HL-60 (cell line): ENCODE results near the gene LIME1.

ENCODE experiments used
- DNase-seq, 2 experiments: peaks; one replicate each; pipeline ENCODE4 v3.0.0-alpha.2; 2010 to 2020; ENCODE audit warnings: low read depth in 1 of 2, low spot score in 1 of 2
- H3K27ac ChIP-seq: fragments of 250-450 bp; sonication (Bioruptor Pico); replicated peaks from 2 replicates; pipeline ENCODE4 v1.5.1; 2020; ENCODE audit warnings: mild to moderate bottlenecking, moderate library complexity
- H3K27me3 ChIP-seq: fragments of 250-450 bp; sonication (Bioruptor Pico); 2 replicates; pipeline ENCODE4 v1.5.1; 2021; ENCODE audit warnings: mild to moderate bottlenecking, moderate library complexity; ENCODE audit not compliant: insufficient read depth, poor library complexity, severe bottlenecking
- H3K4me3 ChIP-seq: replicated peaks from 2 replicates; pipeline ENCODE4 v1.5.1; 2011; ENCODE audit warnings: mild to moderate bottlenecking, control low read depth, low read length; ENCODE audit not compliant: insufficient read depth
- GABPA ChIP-seq: IDR thresholded peaks from 2 replicates; pipeline ENCODE4 v1.6.1; 2012; ENCODE audit warnings: low read depth
- POLR2AphosphoS5 ChIP-seq: IDR thresholded peaks from 2 replicates; pipeline ENCODE4 v1.6.1; 2012; ENCODE audit warnings: low read depth
- SPI1 ChIP-seq: IDR thresholded peaks from 2 replicates; pipeline ENCODE4 v1.6.1; 2012; ENCODE audit warnings: low read depth, mild to moderate bottlenecking, borderline replicate concordance
- TF ChIP-seq, protein P1 (sequence below): IDR thresholded peaks from 2 replicates; pipeline ENCODE4 v1.6.1; 2012; ENCODE audit warnings: low read depth; ENCODE audit not compliant: insufficient replicate concordance
- TF ChIP-seq, protein P2 (sequence below): IDR thresholded peaks from one replicate; pipeline ENCODE4 v1.5.1; 2011; ENCODE audit warnings: low read length, control low read depth, inconsistent platforms; ENCODE audit not compliant: insufficient read depth

The LIME1 gene

DNA sequence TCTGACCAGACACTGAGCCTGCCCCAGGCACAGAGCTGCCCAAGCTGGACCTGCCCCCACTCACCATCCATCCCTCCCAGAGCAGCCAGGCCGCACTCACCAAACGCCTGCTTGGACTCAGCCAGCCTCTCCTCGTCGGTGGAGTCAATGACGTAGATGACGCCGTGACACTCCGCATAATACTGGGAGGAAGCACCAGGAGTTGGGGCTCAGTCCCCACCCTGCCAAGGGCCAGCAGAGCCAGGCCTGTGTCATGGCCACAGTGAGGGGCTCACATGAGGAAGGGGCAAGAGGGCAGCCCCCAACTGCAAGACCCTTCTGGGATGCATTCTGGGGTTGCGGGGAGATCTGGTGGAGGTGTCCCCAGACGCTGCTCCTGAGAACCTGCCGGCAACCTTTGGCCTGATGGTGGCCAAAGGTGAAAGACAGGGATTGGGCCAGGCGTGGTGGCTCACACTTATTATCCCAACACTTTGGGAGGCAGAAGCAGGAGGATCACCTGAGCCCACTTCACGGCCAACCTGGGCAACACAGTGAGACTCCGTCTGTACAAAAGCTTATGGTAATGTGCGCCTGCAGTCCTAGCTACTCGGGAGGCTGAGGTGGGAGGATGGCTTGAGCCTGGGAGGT, 34.3 kb upstream of the LIME1 start:
- no peak for DNase-seq
- no peaks in the 10 kb centered on the region for H3K27me3 ChIP-seq
- no peak overlapping the region for H3K4me3 ChIP-seq
- TF ChIP-seq POLR2AphosphoS5 (no peak), GABPA (no peak)
- no peak overlapping the region for H3K27ac ChIP-seq

DNA sequence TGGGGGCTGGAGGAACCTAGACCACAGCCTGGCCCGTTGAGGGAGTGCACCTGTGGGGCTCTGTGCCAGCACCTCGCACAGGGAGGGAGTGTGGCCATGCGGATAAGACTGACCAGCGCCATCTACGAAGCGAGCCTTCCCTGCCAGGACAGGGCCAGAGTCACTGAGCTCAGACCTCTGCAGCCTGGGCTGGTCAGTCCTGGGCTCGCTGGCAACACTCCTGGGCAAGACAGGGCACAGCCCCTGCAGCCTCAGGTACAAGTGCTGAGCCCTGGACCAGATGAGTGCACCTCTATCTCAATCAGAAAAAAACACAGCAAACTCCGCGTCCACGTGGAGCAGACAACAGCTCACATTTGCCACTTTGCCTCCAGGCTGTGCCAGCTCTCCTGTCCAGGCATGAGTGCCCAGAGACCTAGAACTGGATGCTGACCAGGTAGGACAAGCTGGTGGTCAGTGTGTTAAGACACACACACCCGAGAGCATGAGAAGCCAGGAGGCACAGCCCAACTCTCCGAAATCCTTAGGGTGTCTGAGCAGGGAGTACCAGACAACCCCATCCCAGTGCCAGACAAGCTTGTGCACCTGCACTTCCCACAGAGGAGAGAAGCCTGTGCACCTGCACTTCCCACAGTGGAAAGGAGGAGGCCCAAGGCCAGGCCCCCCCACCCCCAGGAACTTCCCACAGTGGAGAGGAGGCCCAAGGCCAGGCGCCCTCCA, 33.6 kb upstream of the LIME1 start:
- Histone ChIP-seq H3K27me3 (no peaks in the 10 kb centered on the region), H3K4me3 (no peak overlapping the region), H3K27ac (no peak overlapping the region)
- TF ChIP-seq, protein P1, sequence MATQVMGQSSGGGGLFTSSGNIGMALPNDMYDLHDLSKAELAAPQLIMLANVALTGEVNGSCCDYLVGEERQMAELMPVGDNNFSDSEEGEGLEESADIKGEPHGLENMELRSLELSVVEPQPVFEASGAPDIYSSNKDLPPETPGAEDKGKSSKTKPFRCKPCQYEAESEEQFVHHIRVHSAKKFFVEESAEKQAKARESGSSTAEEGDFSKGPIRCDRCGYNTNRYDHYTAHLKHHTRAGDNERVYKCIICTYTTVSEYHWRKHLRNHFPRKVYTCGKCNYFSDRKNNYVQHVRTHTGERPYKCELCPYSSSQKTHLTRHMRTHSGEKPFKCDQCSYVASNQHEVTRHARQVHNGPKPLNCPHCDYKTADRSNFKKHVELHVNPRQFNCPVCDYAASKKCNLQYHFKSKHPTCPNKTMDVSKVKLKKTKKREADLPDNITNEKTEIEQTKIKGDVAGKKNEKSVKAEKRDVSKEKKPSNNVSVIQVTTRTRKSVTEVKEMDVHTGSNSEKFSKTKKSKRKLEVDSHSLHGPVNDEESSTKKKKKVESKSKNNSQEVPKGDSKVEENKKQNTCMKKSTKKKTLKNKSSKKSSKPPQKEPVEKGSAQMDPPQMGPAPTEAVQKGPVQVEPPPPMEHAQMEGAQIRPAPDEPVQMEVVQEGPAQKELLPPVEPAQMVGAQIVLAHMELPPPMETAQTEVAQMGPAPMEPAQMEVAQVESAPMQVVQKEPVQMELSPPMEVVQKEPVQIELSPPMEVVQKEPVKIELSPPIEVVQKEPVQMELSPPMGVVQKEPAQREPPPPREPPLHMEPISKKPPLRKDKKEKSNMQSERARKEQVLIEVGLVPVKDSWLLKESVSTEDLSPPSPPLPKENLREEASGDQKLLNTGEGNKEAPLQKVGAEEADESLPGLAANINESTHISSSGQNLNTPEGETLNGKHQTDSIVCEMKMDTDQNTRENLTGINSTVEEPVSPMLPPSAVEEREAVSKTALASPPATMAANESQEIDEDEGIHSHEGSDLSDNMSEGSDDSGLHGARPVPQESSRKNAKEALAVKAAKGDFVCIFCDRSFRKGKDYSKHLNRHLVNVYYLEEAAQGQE = no peak
- TF ChIP-seq, protein P2, sequence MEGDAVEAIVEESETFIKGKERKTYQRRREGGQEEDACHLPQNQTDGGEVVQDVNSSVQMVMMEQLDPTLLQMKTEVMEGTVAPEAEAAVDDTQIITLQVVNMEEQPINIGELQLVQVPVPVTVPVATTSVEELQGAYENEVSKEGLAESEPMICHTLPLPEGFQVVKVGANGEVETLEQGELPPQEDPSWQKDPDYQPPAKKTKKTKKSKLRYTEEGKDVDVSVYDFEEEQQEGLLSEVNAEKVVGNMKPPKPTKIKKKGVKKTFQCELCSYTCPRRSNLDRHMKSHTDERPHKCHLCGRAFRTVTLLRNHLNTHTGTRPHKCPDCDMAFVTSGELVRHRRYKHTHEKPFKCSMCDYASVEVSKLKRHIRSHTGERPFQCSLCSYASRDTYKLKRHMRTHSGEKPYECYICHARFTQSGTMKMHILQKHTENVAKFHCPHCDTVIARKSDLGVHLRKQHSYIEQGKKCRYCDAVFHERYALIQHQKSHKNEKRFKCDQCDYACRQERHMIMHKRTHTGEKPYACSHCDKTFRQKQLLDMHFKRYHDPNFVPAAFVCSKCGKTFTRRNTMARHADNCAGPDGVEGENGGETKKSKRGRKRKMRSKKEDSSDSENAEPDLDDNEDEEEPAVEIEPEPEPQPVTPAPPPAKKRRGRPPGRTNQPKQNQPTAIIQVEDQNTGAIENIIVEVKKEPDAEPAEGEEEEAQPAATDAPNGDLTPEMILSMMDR = no peak
- TF ChIP-seq SPI1 = no peak
- TF ChIP-seq POLR2AphosphoS5 = no peak; the same call in none of the 2 replicates
- no peak for TF ChIP-seq GABPA
- no peak for DNase-seq

DNA sequence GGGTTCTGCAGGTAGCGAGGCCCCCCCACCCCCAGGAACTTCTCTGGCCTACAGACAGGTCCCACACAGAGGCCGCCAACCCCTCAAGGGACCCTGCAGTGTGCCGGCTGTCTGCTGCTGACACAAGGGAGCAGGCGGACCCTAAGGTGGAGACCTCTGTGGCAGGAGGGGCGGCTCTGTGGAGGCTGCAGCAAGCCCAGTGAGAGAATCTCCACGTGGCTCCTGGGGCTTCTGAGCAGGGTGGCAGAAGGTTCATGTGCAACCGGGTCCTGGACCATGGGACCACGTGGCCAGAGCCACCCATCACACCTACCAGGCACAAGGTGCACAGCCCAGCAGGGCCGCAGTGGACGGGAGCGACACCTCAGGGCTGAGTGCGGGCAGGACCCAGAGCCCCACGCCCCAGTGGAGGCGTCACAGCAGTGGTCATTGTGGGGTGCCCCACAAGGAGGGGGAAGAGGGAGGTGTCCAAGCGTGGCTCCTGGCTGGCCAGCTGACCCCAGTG, 32.9 kb upstream of the LIME1 start:
- no peaks in the 10 kb centered on the region for H3K27me3 ChIP-seq
- TF ChIP-seq, protein P2 = no peak
- TF ChIP-seq GABPA = no peak
- TF ChIP-seq POLR2AphosphoS5 = no peak
- TF ChIP-seq, protein P1 = no peak
- no peak for TF ChIP-seq SPI1
- H3K4me3 ChIP-seq = no peak overlapping the region
- no peak for DNase-seq
- H3K27ac ChIP-seq = no peak overlapping the region

DNA sequence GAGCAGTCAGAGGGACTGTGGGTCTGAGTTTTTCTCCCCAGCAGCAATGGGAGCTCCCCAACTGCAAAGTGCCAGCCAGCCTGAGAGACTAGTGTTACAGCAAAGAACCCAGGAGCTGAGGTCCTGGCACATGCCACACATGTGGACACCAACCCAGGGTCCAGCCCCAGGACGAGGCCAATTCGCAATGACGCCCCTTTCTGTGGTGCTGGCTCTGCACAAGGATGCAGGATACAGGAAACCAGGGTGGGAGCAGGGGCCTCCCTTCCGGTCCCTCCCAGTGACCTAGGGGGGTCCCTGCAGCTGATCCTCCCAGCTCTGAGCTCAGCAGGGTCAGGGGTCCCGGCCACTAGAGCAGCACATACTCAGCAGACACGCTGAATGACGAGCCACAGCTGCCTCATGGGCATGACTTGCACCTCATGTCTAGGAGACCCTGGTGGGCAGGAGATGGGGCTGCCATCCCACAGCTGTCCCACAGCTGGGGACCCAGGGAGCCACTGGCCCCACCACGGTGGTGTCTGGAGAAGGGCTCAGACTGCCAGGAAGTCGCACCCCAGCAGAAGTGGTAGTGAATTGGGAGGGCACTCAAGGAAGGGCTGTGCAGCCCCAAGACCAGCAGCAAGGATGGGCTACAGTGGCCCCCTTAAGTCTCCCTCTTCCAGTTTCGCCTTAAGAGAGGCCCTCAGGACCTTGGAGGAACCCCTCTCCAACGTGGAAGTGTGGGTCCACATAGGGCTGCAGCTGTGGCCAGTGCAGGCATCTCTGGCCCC, 32.3 kb upstream of the LIME1 start:
- Histone ChIP-seq H3K27me3 (no peaks in the 10 kb centered on the region), H3K27ac (no peak overlapping the region), H3K4me3 (no peak overlapping the region)
- no peak; the same call in 1 of the 2 replicates for TF ChIP-seq POLR2AphosphoS5
- TF ChIP-seq SPI1 = no peak
- TF ChIP-seq GABPA = no peak
- TF ChIP-seq, protein P2 = no peak
- TF ChIP-seq, protein P1 = no peak
- no peak for DNase-seq
